ENCODE results near the gene FGGY. TPM values are rescaled to one million over a fixed set of nuclear protein-coding genes. Genes with fewer than 3 reads are reported as not detected.

FGGY gene
- total RNA-seq, 1 experiment from 2014 or later = 14.6 TPM

- Histone ChIP-seq H3K56ac (ENCODE audit: insufficient read length, low read depth, low read length) (no peak overlapping the region), H3K79me2 (ENCODE audit: insufficient read depth, low read length) (no peaks in the 10 kb centered on the region), H2AFZ (ENCODE audit: low read length) (no peak overlapping the region), H3K9ac (ENCODE audit: extremely low read depth, insufficient read length, low read length) (no peak overlapping the region), H3K27ac (ENCODE audit: insufficient read length, low read depth, low read length) (no peak overlapping the region), H3T11ph (ENCODE audit: low read length) (no peak overlapping the region), H3K18ac (ENCODE audit: insufficient read length, low read depth, low read length) (no peak overlapping the region), H3K4me1 (ENCODE audit: insufficient read depth, low read length) (no peaks in the 10 kb centered on the region), H3K9me3 (ENCODE audit: control insufficient read depth, low read depth, low read length) (no peaks in the 10 kb centered on the region), H4K20me1 (ENCODE audit: control insufficient read depth, insufficient read depth, insufficient read length) (no peaks in the 10 kb centered on the region), H2BK20ac (ENCODE audit: low read depth, low read length, poor library complexity, severe bottlenecking) (no peak overlapping the region), H4K91ac (ENCODE audit: insufficient read length, low read depth, low read length) (no peak overlapping the region), H3K79me1 (ENCODE audit: insufficient read depth, low read depth, low read length, poor library complexity, severe bottlenecking) (no peaks in the 10 kb centered on the region), H2BK12ac (ENCODE audit: insufficient read length, low read depth, low read length) (no peak overlapping the region), H4K8ac (replicated peaks; ENCODE audit: insufficient read length, low read depth, low read length) (no peak overlapping the region), H2BK5ac (ENCODE audit: insufficient read length, low read length) (no peak overlapping the region), H3K23ac (ENCODE audit: insufficient read length, low read depth, low read length) (no peak overlapping the region), H3K4me2 (ENCODE audit: insufficient read depth, insufficient read length, low read length) (no peak overlapping the region), H3K23me2 (ENCODE audit: insufficient read length, low read depth, low read length, poor library complexity, severe bottlenecking) (no peaks in the 10 kb centered on the region), H2BK120ac (ENCODE audit: low read depth, low read length, poor library complexity, severe bottlenecking) (no peak overlapping the region), H3K14ac (ENCODE audit: insufficient read depth, low read length) (no peak overlapping the region), H2BK15ac (ENCODE audit: low read depth, low read length) (no peak overlapping the region), H3K4ac (ENCODE audit: low read depth, low read length) (no peak overlapping the region), H4K5ac (ENCODE audit: insufficient read length, low read depth, low read length) (no peak overlapping the region), H3K27me3 (ENCODE audit: insufficient read depth, low read length) (no peaks in the 10 kb centered on the region), H2AK5ac (ENCODE audit: insufficient read length, low read length) (no peak overlapping the region)
- DNase-seq = no peak
- no CpG with 5 or more reads among the region's 2 CpGs for WGBS (ENCODE audit: extremely low coverage, insufficient read length, low lambda C conversion rate)
- Mint-ChIP-seq H3K27me3 (ENCODE audit: low read depth) (no peaks in the 10 kb centered on the region), H3K9me3 (no peaks in the 10 kb centered on the region), H3K4me1 (peaks cover 7 to 8% of the 10 kb centered on the region in 2 experiments; a peak in 2 of 4 replicates), H3K27ac (no peak overlapping the region), H3K4me3 (no peak overlapping the region), H3K36me3 (ENCODE audit: insufficient read depth in 1 of 3, low read depth in 3 of 3) (no peaks in the 10 kb centered on the region)
- no peak for TF ChIP-seq CTCF (conservative IDR thresholded peaks at IDR 0.05)
Observed at GRCh38 chr1:59545830-59546229, 248.9 kb downstream of the FGGY start.
